Left colon (tissue), 2 donors: ENCODE data around the gene TGFA. TPM values are rescaled to one million over a fixed set of nuclear protein-coding genes. Genes with fewer than 3 reads are reported as not detected.

Source experiments
- ATAC-seq: fragments of 200-7000 bp; cut with Tn5 transposase; one replicate; pipeline ENCODE4 v1.9.1; 2020; ENCODE audit warnings: mild to moderate bottlenecking, moderate library complexity
- DNase-seq, 2 donors: peaks; one replicate each; pipeline ENCODE4 v3.0.0-alpha.2; 2020
- intact Hi-C, 2 donors: fragments of 100-400 bp; cut with DNase I in 1 of 2; cut with micrococcal nuclease in 1 of 2; formaldehyde crosslinking; loops; one replicate each; pipeline versions ENCODE4 v1.11.2 to v1.14.0; 2022; cut with DNase I, micrococcal nuclease
- total RNA-seq, 2 donors: library from RNA; stranded (reverse); fragmentation: NEBNext Ultra II Directional; extraction: Animal tissue kit (Norgen Biotek cat#: 25700); gene quantifications; one replicate each; pipeline ENCODE4 v1.2.1, GENCODE V29; 2021
- donor health status: DM: no; HTN: no; CAD: no.
- donor health status: DM: yes; HTN: yes; CAD: no.

Gene TGFA
- total RNA-seq, 2 donors from 2014 or later: 30.5 to 30.8 TPM

DNA sequence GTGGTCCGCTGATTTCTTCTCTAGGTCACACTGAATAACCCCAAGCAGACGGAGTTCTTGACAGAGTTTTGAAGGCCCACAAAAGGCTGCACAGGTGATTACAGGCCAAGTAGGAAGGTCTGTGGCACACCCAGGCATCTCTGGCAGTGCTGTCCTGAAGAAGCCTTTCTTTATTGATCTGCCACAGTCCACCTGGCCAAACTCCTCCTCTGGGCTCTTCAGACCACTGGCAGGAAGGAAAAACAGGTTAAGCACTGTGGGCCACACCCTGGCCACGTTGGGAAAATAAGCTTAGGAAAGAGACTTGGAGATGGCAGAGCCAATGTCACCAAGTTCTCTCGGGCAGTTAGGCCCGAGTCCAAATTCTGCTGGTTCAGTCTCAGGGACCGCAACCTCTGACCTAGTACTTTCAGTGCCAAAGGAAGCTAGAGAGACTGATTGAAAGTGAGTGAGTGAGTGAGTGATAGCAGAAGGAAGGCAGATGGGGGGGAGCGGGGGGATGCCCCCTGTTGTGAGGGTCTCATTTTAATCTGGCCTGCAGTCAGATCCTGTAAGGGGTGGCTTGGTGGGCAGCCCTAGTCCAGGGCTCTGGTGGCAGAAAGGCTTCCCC is 102.9 kb downstream of the TGFA start:
- intact Hi-C loops: no loop called here
- ATAC-seq: peak; percentile 95
- peak in 1 of 2 donors; percentile 26 for DNase-seq

DNA sequence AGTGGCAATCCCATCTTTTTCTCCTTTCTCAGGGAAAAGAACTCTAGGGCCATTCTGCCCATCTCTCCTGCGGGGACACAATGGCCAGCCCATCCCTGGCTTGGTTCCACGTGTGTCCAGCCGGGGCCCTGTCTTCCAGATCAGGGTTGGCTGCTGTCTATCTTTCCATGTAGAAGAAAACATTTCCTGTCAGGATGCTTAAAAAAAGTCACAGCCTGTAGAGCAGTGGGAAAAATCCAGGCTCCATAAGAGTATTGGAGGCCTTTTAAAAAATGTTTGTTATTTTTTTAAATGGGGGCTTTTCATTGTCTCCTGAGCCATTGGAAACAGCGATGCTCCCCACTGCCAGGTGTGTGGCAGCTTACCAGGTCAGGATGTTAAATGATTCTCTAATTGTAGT is 105.6 kb downstream of the TGFA start:
- DNase-seq (no peak), ATAC-seq (no peak)
- intact Hi-C loops: no loop called here

DNA sequence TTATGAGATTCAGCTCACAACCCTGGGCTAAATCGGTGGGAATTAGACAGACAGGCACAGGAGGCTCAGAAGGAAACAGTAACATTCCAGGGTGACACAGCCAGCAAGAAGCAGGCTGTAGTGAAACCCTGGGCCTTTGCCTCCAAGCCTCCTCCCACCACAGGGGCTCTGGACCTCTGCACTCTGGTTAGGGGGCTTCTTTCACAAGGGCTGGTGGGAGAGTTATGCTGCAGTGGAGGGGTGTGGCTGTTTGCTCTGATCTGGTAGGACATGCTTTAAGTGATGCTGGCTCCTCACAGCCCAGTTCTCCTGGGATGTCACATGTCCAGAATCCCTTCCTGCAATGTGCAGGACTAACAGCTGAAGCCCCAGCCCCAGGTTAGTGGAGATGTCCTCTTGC is 109.9 kb downstream of the TGFA start:
- ATAC-seq (no peak), DNase-seq (no peak)
- intact Hi-C loops: no loop called here

DNA sequence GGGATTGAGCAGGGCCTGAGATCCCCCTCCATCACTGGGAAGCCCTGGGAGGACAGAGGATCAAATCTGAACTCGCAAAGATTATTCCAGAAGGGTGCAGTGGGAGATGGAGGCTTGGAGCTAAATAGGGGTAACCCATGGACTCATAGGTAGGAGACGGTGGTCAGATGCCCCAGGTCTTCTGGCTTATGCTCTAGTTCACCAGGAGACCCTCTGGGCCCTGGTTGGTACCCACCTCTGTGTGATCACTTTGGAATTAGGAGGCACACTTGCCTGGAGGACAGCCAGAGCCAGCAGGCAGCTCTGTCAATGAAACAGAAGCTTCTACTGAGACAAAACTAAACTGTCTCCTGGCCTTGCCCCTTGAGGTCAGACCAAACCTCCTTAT is 110.6 kb downstream of the TGFA start:
- intact Hi-C loops: no loop called here
- DNase-seq (no peak), ATAC-seq (no peak)

DNA sequence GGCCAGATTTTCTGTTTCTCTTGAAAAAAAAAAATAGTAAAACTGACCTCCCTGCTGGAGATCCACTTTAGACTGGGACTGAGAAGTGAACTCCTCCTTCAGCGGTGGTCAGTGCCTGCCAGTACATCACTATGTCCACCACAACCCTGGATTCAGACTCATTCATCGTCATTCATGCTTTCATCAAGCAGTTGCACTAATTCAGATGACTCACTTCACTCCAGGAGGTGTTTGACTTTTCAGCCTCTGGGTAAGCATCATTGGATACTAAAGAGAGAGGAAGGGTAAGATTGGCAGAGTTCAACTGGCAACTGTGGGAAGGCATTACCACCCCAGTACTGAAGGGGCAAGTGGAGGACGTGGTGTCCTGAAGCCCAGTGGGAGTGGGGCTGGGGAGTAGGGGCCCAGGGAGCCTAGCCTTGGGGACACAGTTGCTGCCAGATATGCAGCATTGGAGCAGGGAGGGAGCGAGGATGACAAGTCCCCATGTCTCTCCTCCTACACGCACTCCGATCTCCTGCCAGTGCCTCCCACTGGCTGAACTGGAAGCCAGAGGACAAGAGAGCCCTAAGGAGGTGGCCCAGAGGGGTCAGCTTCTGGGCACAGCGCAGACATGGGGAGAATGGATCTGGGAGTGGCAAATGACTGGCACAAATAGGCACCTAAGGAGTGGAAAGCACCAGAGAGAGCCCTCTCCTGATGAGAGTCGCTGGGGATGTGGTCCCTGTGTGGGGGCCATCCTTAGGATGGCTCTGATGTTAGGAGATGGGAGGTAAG is 111.1 kb downstream of the TGFA start:
- no peak for ATAC-seq
- intact Hi-C loops: no loop called here

DNA sequence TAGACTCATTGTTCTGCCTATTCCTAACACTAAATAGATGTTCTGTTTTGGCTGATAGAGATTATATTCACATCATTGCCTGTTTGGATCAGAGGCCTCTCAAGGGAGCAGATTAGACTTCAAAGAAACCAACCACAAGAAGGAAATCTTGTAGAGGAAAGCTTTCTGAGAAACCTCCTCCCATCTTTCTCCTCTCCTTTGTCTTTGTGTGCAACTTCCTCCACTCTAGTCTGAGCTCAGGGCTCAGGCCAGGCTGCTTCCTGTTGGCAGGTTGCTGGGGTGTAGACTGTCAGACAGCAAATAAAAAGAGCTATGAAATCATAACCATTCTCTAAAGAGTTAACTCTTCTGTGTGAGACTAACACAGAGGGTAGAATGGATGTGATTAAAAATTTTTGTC is 113.0 kb downstream of the TGFA start:
- DNase-seq (no peak), ATAC-seq (no peak)
- intact Hi-C loops: no loop called here

More for the DNA sequence above, 111.1 kb downstream of the TGFA start:
- DNase-seq: no peak

DNA sequence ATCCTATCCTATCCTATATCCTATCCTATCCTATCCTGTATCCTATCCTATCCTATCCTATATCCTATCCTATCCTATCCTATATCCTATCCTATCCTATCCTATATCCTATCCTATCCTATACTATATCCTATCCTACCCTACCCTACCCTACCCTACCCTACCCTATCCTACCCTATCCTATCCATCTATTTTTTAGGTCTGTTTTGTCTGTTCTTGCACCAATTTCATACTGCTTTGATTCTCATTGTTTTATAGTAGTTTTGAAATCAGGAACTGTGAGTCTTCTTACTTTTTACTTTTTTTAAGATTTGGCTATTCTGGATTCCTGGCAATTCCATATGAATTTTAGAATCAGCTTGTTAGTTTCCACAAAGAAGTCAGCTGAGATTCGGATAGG is 118.5 kb downstream of the TGFA start:
- DNase-seq: no peak
- no peak for ATAC-seq
- intact Hi-C loops: no loop called here

DNA sequence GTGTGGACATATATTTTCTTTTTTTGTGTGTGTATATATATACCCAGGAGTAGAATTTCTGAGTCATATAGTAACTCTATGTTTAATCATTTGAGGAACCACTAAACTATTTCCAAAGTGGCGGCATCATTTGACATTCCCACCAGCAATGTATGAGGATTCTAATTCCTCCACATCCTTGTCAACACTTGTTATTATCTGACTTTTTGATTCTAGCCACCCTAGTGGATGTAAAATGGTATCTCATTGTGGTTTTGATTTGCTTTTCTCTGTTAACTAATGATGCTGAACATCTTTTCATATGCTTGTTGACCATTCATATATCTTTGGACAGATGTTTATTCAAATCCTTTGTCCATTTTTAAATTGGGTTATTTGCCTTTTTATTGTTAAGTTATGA is 120.3 kb downstream of the TGFA start:
- ATAC-seq (no peak), DNase-seq (no peak)
- intact Hi-C loops: no loop called here

DNA sequence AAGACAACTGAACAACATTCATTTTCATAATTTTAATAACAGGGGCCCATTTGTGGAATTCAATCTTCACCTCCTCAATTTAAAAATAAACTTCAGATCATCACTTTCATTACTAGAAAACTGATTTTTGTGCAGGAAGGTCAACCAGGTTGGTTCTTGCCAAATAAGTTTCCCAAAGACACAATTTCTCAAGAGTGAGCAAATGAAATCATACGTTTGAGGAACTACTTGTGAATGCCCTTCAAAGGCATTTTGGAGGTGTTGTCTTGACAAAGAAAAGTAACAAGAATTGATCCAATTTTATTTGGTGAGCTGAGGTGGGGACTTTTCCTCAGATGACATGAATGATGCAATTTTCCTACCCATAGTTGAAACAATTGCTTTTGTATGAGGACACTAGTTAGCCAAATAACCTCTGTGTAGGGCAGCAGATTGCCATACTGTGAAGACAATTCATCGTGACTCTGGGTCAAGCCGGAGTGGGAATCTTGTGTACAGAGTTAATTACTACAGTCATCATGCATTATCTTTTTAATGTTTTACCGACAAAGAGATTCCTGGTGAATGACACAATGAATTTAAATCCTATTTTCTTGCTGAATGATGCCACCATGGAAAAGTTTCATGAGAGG is 121.8 kb downstream of the TGFA start:
- intact Hi-C loops: no loop called here
- no peak for DNase-seq
- no peak for ATAC-seq

DNA sequence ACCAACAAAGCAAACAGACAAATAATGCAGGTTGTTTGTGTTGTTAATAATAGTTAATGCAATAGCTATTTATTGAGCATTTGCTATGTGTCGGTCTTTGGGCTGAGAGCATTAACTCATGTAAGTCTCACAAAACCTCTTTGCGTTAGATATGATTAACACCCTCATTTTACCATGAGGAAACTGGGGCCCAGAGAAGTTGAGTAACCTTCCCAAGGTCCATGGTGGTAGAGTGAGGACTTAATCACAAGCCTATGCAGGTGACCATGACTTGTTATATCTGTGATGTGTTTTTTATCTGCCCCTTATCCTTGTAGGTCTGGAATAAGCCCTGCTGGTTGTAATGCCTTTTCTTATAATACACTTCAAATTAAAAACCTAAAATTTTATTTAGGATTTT is 127.3 kb downstream of the TGFA start:
- DNase-seq: no peak
- intact Hi-C loops: no loop called here
- ATAC-seq: no peak

DNA sequence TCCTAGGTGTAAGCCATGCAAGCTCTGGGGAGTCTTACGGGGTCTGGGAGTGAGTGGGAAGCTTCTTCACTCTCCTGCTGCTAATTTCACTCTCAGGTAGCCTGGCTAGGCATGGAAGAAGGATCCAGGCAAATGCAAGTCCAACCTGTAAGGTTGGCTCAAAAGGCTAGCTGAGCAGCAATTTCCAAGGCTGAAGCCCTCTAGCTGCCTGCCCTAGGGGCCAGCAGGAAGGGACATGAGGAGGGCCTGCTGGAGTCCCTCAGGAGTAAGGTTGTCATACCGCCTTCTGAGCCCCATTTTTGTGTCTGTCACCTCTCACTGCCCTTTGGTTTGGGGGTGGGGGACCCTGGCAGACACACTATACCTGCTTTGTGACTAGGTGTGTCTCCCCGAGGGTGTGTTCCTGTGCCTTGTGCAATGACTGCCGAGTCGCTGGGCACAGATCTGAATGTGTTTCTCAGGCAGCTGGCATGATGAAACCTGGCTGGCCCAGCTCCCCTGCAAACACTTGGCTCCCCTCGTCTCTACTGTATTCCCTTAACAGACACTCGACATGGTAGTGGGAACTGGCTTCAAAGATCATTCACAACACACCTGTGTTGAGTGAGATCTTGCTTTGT is 127.8 kb downstream of the TGFA start:
- ATAC-seq: peak; percentile 81
- intact Hi-C loops: no loop called here
- peak in 1 of 2 donors; percentile 20 for DNase-seq

DNA sequence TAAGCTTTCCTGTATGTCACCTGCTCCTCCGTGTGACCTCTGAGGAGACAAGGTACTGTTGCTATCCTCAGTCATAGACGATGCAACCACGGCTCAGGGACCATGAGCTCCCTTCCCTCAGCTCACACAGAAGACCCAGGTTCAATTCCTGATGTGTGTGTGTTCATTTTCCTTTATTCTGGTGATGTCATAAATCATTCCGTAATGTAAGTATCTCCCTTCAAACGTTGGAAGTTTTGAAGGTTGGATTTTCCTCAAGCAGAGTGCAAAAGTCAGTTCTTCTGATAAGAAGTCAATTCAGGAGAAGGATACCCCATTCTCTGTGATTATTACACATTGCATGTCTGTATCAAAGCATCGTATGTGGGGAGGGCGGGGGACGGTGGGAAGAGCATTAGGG is 132.9 kb downstream of the TGFA start:
- ATAC-seq: no peak
- DNase-seq: no peak

DNA sequence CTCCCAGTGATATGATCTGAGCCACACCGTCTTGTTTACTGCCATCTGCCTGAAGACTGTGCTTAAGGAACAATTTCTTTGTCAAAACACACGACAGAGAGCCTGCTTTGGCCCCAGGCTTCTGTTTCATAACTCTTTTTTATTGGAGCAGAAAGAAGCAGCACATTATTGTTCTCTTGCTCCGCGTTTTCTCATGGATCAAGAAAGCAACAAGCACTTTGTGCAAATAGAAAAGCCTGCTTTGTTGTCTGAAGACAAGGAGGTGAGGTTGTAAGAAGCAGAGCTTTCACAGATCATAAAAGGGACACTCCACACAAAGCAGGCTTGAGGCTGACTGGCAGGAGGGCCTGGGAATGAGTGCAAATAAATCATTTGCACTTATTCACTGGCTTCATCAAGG is 133.5 kb downstream of the TGFA start:
- ATAC-seq: peak; percentile 49
- intact Hi-C loops: no loop called here
- DNase-seq: no peak

More for the DNA sequence above, 132.9 kb downstream of the TGFA start:
- intact Hi-C loops: no loop called here

DNA sequence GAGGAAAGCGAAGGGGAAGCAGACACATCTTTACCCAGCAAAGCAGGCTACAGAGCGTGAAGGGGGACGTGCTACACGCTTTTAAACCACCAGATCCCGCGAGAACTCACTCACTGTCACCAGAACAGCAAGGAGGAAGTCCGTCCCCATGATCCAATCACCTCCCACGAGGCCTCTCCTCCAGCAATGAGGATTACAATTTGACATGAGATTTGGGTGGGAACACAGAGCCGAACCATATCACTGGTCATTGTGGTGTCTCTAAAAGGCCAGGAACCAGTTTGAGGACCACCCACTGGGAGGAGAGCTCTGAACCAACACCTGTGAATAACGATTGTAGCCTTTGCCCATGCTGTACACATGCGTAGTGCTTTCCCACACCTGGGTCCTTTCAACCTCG is 135.1 kb downstream of the TGFA start:
- intact Hi-C loops: no loop called here
- ATAC-seq (no peak), DNase-seq (no peak)

DNA sequence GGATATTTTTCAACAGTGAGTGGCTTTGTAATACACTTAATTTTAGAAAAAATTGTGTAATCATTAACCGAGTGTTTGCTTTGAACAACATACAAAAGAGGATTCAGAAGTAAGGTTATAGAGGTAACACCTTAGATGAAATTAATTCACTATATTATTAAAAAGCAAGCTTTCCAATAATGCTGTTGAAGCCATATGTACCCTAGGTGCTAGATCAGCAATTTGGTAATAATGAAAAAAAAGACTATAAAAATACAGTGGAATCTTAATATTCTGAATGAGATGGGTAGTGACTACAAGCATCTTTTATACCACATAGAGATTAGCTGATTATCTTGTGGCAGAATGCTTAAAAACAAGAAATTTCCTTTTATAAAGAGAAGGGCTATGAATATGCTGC is 136.6 kb downstream of the TGFA start:
- no peak for DNase-seq
- intact Hi-C loops: no loop called here
- no peak for ATAC-seq

DNA sequence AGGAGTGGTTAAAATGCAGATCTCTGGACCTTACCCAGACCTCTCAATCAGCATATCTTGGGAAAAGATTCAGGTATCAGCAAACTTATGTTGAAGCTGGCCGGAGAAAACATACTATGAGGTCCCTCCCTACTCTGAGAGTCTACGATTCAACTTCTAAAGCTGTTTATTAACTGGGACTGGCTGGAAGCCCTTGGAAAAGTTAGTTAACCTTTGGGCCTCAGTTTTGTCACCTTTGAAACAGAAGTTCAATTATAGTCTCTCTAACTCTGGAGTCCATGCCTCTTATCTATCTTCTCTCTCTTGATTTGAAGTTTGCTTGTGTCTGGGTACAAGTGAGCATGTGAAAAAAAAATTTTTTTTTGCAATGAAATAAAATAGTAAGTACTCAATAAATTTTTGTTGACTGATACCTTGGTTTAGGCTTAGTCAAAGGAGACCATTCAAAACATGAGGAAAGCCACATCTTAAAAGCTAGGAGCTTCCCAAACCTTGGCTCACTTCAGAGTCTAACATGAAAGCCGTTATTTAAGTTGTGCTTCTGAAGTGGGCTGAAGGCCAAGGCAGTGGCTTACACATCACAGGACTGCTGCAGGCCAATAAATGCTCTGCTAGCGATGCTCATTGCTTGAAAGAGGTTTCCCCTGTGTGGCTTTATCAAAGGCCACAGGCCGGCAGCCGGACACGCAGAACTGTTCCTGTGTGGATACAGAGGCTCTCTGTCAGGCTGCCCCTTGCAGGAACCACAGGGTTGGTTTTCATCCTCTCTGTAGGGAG is 141.1 kb downstream of the TGFA start:
- DNase-seq (no peak), ATAC-seq (peak; percentile 55)
- intact Hi-C loops: no loop called here

DNA sequence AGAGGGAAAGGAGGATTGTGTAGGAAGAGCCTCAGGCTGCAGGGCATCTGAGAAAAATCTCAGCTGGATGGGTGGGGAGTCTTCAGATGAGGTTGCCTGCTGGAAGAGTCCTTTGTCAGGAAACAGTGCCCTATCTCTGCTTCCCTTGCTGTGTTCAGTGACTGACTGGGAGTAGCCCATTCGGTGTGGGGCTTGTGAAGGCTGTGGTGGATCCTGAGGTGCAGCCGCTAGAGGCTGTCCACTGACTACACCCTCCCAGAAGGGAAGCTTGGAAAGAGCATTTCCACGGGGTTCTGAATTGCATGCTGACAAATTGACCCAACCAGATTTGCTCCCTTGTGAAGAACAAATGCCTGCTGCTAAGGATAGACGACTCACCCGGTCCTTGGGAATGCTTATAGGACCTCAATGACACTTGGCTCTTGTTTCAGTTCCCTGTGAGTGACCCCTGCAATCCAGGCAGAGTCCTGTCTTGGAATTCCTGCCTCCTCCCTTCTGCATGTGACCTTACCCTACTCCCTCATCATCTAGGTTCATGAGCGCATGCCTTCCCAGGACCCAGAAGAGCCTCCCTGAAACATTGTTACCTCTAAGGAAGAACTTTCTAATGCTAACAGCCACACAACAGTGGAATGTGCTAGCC is 142.0 kb downstream of the TGFA start:
- intact Hi-C loops: no loop called here
- ATAC-seq (no peak), DNase-seq (no peak)

DNA sequence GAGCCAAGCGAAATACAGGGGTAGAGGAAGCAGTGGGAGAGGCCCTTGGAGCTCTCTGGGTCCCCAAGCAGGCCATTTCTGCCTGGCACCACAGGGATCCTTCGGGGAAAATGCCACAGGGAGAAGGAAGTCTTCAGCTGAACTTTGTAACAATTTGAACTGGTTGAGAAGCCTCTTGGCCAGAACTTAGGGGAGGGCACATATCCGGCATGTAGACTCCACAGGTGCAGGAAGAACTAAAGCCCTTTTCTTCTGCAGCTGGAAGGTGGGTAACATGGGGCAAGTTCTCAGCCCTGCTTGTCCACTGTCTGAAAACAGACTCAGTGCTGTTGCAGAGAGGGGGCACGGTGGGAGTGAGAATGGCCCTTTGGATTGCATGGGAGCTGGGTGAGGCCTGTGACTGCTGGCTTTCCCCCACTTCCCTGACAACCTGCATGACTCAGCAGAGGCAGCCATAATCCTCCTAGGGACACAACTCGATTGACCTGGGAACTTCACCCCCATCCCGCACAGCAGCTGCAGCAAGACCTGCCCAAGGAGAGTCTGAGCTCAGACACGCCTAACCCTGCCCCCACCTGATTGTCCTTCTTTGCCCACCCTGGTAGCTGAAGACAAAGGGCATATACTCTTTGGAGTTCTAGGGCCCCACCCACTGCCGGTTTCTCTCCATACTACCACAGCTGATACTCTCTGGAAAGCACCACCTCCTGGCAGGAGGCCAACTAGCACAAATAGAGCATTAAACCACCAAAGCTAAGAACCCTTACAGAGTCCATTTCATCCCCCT is 150.2 kb downstream of the TGFA start:
- peak; percentile 87 for ATAC-seq
- DNase-seq: peak; percentile 57 to 78
- intact Hi-C loops: no loop called here
